Progenitor cell of endocrine pancreas (in vitro differentiated cells): ENCODE measurements around the gene CLDN1. TPM values are rescaled to one million over a fixed set of nuclear protein-coding genes. Genes with fewer than 3 reads are reported as not detected.

Experiments used
- DNase-seq: peaks from one replicate; pipeline ENCODE4 v3.0.0; 2021; ENCODE audit warnings: low spot score; ENCODE audit not compliant: unreplicated experiment
- H3K27ac Mint-ChIP-seq: 2 replicates; pipeline ENCODE4 v1.8.0; 2021; ENCODE audit warnings: mild to moderate bottlenecking, moderate library complexity, mixed read lengths
- H3K27me3 Mint-ChIP-seq: 2 replicates; pipeline ENCODE4 v1.8.0; 2021; ENCODE audit warnings: mixed read lengths
- H3K36me3 Mint-ChIP-seq: 2 replicates; pipeline ENCODE4 v1.8.0; 2022; ENCODE audit warnings: mixed read lengths; ENCODE audit not compliant: insufficient read depth
- H3K4me1 Mint-ChIP-seq: 2 replicates; pipeline ENCODE4 v1.8.0; 2021; ENCODE audit warnings: low read depth, mixed read lengths
- H3K4me3 Mint-ChIP-seq: 2 replicates; pipeline ENCODE4 v1.8.0; 2021; ENCODE audit warnings: low read depth, mild to moderate bottlenecking, moderate library complexity, mixed read lengths
- H3K9me3 Mint-ChIP-seq: 2 replicates; pipeline ENCODE4 v1.8.0; 2021; ENCODE audit warnings: low read depth, mixed read lengths
- CTCF ChIP-seq: fragments of 200-600 bp; sonication (generic); IDR thresholded peaks from one replicate; pipeline ENCODE4 v1.5.0; 2021; ENCODE audit warnings: antibody characterized with exemption, mild to moderate bottlenecking; ENCODE audit not compliant: unreplicated experiment
- total RNA-seq: library from RNA; stranded (reverse); gene quantifications from 2 replicates; pipeline ENCODE4 v1.2.1, GENCODE V29; 2021

CLDN1 gene
- total RNA-seq, 1 donor from 2014 or later, result 38.0 TPM

GRCh38 chr3:190357468-190357867, 35.2 kb upstream of the CLDN1 start:
- Mint-ChIP-seq H3K4me1 (peaks cover 2% of the 10 kb centered on the region), H3K27ac (no peak overlapping the region), H3K27me3 (no peaks in the 10 kb centered on the region), H3K36me3 (peaks cover 2% of the 10 kb centered on the region), H3K9me3 (peaks cover 10% of the 10 kb centered on the region), H3K4me3 (no peak overlapping the region)
- TF ChIP-seq CTCF, result no peak
- DNase-seq, result no peak

- peaks cover 5% of the 10 kb centered on the region for H3K9me3 Mint-ChIP-seq
- no peak overlapping the region for H3K27ac Mint-ChIP-seq
- no peaks in the 10 kb centered on the region for H3K4me1 Mint-ChIP-seq
- TF ChIP-seq CTCF, result no peak
- H3K4me3 Mint-ChIP-seq, result no peak overlapping the region
- H3K27me3 Mint-ChIP-seq, result no peaks in the 10 kb centered on the region
- DNase-seq, result no peak
- no peaks in the 10 kb centered on the region for H3K36me3 Mint-ChIP-seq
These were observed 34.0 kb upstream of the CLDN1 start for GRCh38 chr3:190356246-190356645.

GRCh38 chr3:190352861-190353457, 30.7 kb upstream of the CLDN1 start:
- Mint-ChIP-seq H3K9me3 (peaks cover 14% of the 10 kb centered on the region), H3K27ac (no peak overlapping the region), H3K4me1 (no peaks in the 10 kb centered on the region), H3K4me3 (no peak overlapping the region), H3K36me3 (no peaks in the 10 kb centered on the region), H3K27me3 (no peaks in the 10 kb centered on the region)
- no peak for TF ChIP-seq CTCF
- no peak for DNase-seq

GRCh38 chr3:190346541-190346940, 24.3 kb upstream of the CLDN1 start:
- H3K4me3 Mint-ChIP-seq, result no peak overlapping the region
- H3K4me1 Mint-ChIP-seq, result peaks cover 14% of the 10 kb centered on the region
- no peak for DNase-seq
- TF ChIP-seq CTCF, result no peak
- H3K27ac Mint-ChIP-seq, result no peak overlapping the region
- H3K36me3 Mint-ChIP-seq, result peaks cover 1% of the 10 kb centered on the region
- no peaks in the 10 kb centered on the region for H3K27me3 Mint-ChIP-seq
- H3K9me3 Mint-ChIP-seq, result peaks cover 23% of the 10 kb centered on the region

GRCh38 chr3:190345878-190346277, 23.6 kb upstream of the CLDN1 start:
- TF ChIP-seq CTCF, result no peak
- Mint-ChIP-seq H3K36me3 (peaks cover 1% of the 10 kb centered on the region), H3K9me3 (peaks cover 23% of the 10 kb centered on the region), H3K4me3 (no peak overlapping the region), H3K4me1 (peaks cover 14% of the 10 kb centered on the region), H3K27me3 (no peaks in the 10 kb centered on the region), H3K27ac (no peak overlapping the region)
- no peak for DNase-seq
